Mucosa of stomach (tissue), 1 donor: Measurements from ENCODE around the gene SFT2D1.

Experiments used
- H3K27me3 ChIP-seq: one replicate; pipeline ENCODE4 v1.7.0; 2013; ENCODE audit warnings: mild to moderate bottlenecking, low read length; ENCODE audit not compliant: control insufficient read depth, insufficient read depth
- H3K36me3 ChIP-seq: one replicate; pipeline ENCODE4 v1.7.0; 2013; ENCODE audit warnings: low read length; ENCODE audit not compliant: control insufficient read depth, insufficient read depth
- H3K4me1 ChIP-seq: one replicate; pipeline ENCODE4 v1.7.0; 2013; ENCODE audit warnings: mild to moderate bottlenecking, low read length; ENCODE audit not compliant: control insufficient read depth, insufficient read depth
- H3K4me3 ChIP-seq: one replicate; pipeline ENCODE4 v1.7.0; 2013; ENCODE audit warnings: low read length
- H3K9ac ChIP-seq: one replicate; pipeline ENCODE4 v1.7.0; 2013; ENCODE audit warnings: mild to moderate bottlenecking, low read length, moderate library complexity
- H3K9me3 ChIP-seq: one replicate; pipeline ENCODE4 v1.7.0; 2013; ENCODE audit warnings: mild to moderate bottlenecking, low read length, moderate library complexity; ENCODE audit not compliant: control insufficient read depth
- donor health status: Pancreatic carcinoma.

The SFT2D1 gene

DNA sequence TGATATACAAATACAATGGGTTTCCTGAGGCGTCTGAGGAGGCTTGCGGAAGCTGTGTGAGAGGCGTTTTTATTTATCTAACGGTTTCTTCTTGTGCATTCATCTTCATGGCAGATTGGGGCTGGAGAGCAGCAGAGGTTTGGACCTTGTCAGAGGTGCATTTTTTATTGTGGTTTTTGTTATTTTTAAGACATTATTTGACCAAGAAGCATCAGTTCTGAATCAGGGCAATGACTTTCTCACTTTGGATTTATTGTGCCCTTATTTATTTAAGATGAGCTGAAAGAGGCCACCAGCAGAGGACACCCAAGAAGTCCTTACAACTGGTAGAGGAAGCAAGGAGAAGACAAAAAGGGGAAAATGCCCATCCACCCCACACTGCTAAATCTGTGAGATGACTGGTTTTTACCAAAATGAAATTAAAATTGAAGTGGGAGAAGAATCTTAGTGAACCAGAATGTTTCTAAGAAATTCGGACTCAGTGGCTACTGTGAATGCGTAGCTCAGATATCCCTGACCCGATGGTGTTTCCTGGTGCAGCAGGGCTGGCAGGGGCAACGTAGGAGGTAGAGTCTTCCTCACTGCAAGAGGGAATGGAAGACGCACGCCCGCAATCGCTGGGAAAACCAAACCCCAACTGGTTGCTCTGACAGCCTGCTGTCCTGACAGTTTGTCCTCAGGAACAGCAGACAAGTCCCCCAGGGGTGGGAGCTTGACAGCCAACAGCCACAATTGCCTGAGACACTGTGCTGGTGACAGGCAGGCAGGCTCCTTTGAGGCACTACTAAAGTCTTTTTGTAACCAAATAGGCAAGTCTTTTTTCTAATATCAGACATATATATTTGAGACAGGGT lies 48.4 kb downstream of the SFT2D1 start:
- peaks cover 5% of the 10 kb centered on the region for H3K27me3 ChIP-seq
- H3K4me1 ChIP-seq, result no peaks in the 10 kb centered on the region
- H3K36me3 ChIP-seq, result no peaks in the 10 kb centered on the region
- no peak overlapping the region for H3K9ac ChIP-seq
- H3K4me3 ChIP-seq, result no peak overlapping the region
- H3K9me3 ChIP-seq, result no peaks in the 10 kb centered on the region

DNA sequence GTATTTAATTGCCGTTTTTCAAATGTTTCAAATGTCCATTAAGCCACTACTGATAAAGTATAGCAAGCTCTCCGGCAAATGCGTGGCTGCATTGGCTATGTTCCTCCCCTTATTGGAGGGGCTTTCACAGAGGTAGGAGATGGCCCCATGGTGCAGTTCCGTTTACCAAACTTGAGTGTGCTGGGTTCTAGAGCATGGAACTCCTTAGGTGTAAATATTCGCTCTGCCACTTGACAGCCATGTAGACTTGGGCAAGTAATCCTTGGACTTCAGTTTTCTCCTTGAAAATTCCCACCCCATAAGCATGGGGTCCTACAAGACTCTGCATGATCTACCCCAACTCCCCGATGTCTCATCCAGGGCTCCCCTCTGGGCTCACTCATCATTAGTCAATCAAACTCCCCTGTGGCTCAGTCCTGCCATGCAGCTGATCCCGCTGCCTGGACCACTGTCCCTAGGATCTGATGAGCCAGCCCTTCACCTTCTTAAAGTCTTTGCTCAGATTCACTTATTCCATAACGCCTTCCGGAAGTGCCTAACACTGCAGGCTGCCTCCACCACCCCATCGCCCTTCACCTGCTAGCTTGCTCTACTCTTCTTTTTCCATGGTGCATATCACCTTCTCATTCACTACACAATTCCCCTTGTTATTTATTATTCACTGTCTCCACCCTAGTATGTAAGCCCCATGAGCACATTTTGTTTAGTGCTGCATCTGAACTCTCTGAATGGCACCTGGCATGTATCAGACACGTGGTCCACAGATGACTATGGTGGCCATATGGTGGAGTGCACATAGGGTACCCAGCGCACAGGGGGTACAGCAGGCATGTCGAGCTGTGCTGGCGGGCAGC lies 52.9 kb downstream of the SFT2D1 start:
- Histone ChIP-seq H3K27me3 (no peaks in the 10 kb centered on the region), H3K4me1 (no peaks in the 10 kb centered on the region), H3K36me3 (no peaks in the 10 kb centered on the region), H3K9ac (no peak overlapping the region), H3K9me3 (no peaks in the 10 kb centered on the region), H3K4me3 (no peak overlapping the region)

DNA sequence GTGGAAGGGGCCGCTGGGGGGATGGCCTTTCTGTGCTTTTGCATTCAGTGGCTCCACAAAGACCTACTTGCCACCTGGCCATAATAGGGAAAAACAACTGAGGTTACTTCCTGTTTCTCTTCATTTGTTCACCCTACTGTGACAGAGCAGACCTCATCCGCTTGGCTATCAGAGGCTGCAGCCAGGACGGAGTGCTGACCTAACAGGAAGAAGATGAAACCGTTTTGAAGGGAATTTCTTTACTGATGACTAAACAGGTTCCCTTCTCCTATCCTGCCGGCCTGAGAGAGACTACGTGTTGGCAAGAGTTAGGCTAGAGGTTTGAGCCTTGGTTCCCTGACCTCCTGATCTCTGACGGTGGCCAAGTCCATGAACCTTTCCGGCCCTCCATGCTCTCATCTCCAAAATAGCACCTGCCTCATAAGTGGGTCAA lies 55.5 kb downstream of the SFT2D1 start:
- Histone ChIP-seq H3K4me1 (no peaks in the 10 kb centered on the region), H3K36me3 (no peaks in the 10 kb centered on the region), H3K4me3 (no peak overlapping the region), H3K27me3 (no peaks in the 10 kb centered on the region), H3K9ac (no peak overlapping the region), H3K9me3 (no peaks in the 10 kb centered on the region)

DNA sequence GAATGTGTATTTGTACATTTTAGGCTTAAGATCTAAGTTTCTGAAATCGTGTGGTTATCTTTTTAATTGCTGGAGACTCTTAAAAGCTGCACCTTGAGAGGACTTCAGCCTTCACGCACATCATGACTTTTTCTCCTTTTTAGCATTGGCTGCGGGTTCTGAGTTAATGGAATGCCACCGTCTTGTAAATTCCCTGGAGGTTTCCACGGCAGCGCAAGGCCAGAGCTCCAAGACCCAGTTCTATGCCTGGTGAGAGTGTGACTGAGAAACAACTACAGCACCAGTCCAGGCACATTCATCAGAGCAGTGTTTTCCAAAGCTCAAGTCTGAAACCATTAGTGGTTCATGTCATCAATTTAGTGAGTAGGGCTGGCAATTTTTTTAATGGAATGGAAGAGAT lies 57.1 kb downstream of the SFT2D1 start:
- no peaks in the 10 kb centered on the region for H3K36me3 ChIP-seq

DNA sequence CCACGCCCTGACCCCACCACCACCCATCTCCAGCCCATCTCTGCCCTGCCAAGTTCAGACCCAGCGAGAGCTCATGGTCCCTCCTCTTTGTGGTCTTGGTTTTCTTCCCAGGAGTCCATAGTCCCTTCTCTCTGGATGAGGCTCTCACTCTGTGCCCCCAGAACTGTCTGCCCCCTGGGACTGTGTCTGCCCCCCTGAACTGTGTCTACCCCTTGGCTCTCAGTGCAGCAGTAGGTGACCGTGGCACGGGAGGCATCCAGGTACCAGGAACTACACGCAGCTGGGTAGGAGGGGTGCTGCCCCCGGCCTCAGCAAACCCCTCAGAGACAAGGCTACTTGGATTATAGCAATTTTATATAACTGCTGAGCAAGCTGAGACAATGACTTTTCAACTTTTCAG lies 57.7 kb downstream of the SFT2D1 start:
- H3K9ac ChIP-seq, result no peak overlapping the region
- no peaks in the 10 kb centered on the region for H3K4me1 ChIP-seq
- no peak overlapping the region for H3K4me3 ChIP-seq
- peaks cover 3% of the 10 kb centered on the region for H3K27me3 ChIP-seq
- no peaks in the 10 kb centered on the region for H3K9me3 ChIP-seq
- no peaks in the 10 kb centered on the region for H3K36me3 ChIP-seq

More for the DNA sequence above, 57.1 kb downstream of the SFT2D1 start:
- H3K9me3 ChIP-seq, result no peaks in the 10 kb centered on the region
- H3K4me3 ChIP-seq, result no peak overlapping the region
- no peak overlapping the region for H3K9ac ChIP-seq
- no peaks in the 10 kb centered on the region for H3K4me1 ChIP-seq
- peaks cover 3% of the 10 kb centered on the region for H3K27me3 ChIP-seq

DNA sequence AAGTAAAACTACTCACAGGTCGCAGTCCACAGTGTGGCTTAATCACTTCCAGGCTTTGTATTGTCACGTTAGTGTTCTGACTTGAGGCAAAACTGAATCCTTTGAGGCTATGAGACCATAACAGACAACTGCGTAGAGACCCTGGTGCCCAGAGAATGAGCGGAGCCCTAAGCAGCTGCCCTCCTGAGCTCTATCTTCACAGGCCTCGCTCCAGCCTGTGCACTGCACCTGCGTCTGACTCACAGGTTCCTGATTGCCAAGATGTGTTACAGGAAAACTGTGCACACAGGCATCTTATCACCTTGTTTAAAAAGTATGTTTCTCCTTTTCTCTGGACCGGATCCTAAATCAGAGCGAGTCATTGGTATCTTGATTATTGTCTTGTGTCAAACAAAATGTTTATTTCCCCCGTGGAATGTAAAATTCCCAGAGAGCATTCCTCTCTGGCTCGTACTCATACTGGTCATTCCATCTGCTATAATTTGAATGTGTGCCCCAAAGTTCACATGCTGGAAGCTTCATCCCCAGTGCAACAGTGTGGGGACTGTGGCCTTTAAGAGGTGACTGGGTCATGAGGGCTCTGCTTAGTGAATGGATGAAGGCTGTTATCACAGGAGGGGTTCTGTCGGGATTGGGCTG lies 59.8 kb downstream of the SFT2D1 start:
- H3K9ac ChIP-seq, result no peak overlapping the region
- H3K4me1 ChIP-seq, result no peaks in the 10 kb centered on the region
- H3K9me3 ChIP-seq, result no peaks in the 10 kb centered on the region
- H3K4me3 ChIP-seq, result no peak overlapping the region
- no peaks in the 10 kb centered on the region for H3K36me3 ChIP-seq
- peaks cover 3% of the 10 kb centered on the region for H3K27me3 ChIP-seq

DNA sequence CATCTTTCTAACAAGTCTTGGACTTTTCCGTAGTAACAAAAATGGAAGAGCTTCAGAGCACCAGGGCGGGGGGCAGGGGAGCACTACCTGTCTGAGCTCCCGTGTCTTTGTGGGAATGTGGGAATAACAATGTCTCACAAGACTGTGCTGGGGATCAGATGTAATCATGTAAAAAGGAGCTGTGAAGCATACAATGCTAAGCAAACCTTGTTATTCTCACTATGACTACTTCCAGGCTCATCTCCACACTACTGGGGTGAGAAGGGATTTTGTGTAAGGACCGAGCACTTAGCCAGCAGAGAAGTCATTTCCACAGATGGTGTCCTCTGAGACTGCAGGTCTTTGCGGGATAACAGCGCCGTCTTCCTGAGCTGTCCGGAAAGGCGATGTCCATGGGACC lies 61.2 kb downstream of the SFT2D1 start:
- no peaks in the 10 kb centered on the region for H3K4me1 ChIP-seq
- no peak overlapping the region for H3K4me3 ChIP-seq
- H3K9ac ChIP-seq, result no peak overlapping the region
- H3K9me3 ChIP-seq, result no peaks in the 10 kb centered on the region
- H3K27me3 ChIP-seq, result peaks cover 3% of the 10 kb centered on the region
- H3K36me3 ChIP-seq, result no peaks in the 10 kb centered on the region

DNA sequence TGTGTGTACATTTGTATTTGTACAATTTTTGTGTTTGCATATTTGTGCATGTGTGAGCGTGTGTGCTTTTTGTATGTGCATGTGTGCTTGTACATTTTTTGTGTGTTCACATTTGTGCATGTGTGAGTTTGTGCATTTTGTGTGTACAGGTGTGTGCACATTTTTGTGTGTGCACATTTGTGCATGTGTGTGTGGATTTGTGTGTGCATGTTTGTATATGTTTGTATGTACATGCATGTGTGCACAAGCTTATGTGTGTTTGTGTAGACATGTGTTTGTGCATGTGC lies 63.0 kb downstream of the SFT2D1 start:
- Histone ChIP-seq H3K9ac (no peak overlapping the region), H3K27me3 (peaks cover 12% of the 10 kb centered on the region), H3K4me3 (no peak overlapping the region), H3K4me1 (peaks cover 3% of the 10 kb centered on the region), H3K9me3 (no peaks in the 10 kb centered on the region), H3K36me3 (no peaks in the 10 kb centered on the region)

DNA sequence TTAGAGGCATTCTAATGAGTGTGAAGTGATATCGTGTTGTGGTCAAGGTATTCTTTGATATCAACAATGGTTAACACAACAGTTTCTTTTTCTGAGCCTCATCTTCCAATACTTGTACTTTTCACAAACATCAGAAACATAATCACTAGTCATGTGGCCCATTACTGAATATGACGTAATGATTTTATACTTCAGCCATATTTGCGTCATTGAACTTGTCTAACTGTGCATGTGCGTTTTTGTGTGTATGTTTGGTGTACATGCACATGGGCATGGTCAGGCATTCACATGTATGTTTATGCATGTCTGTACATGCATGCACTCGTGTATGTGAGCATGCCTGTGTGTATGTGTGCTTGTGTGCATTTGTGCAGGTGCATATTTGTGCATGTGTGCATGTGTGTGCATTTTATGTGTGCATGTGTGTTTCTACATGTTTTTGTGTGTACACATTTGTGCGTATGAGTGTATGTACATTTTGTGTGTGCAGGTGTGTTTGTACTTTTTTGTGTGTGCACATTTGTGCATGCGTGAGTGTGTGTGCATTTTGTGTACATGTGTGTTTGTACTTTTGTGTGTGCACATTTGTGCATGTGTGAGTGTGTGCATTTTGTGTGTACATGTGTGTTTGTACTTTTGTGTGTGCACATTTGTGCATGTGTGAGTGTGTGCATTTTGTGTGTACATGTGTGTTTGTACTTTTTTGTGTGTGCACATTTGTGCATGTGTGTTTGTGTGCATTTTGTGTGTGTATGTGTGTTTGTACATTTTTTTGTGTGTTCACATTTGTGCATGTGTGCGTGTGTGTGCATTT lies 63.6 kb downstream of the SFT2D1 start:
- no peak overlapping the region for H3K9ac ChIP-seq
- H3K4me1 ChIP-seq, result peaks cover 3% of the 10 kb centered on the region
- peaks cover 12% of the 10 kb centered on the region for H3K27me3 ChIP-seq
- no peaks in the 10 kb centered on the region for H3K36me3 ChIP-seq
- no peaks in the 10 kb centered on the region for H3K9me3 ChIP-seq
- H3K4me3 ChIP-seq, result no peak overlapping the region

DNA sequence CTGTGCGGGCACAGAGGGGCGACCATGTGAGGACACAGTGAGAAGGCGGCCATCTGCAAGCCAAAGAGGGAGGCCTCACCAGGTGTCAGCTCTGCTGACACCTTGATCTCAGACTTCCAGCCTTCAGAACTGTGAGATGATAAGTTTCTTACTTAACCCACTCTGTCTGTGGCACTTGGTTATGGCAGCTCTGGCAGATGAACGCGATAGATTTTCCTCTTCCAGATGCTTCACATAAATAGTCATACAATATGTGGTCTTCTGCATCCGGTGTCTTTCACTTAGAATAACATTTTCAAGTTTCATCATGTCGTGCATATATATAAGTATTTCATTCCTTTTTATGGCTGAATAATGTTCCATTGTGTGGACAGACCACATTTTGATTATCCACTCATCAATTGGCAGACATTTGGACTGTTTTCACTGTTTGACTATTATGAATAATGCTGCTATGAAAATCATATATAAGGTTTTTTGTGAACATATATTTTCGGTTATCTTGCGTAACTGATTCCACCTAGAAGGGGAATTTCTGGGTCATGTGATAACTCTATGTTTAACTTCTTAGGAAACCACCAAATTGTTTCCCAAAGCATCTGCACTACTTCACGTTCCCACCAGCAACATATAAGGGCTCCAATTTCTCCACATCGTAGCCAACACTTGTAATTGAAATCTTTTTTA lies 64.3 kb downstream of the SFT2D1 start:
- H3K9me3 ChIP-seq, result no peaks in the 10 kb centered on the region
- H3K27me3 ChIP-seq, result peaks cover 12% of the 10 kb centered on the region
- H3K4me3 ChIP-seq, result no peak overlapping the region
- H3K36me3 ChIP-seq, result no peaks in the 10 kb centered on the region
- no peak overlapping the region for H3K9ac ChIP-seq
- peaks cover 3% of the 10 kb centered on the region for H3K4me1 ChIP-seq

DNA sequence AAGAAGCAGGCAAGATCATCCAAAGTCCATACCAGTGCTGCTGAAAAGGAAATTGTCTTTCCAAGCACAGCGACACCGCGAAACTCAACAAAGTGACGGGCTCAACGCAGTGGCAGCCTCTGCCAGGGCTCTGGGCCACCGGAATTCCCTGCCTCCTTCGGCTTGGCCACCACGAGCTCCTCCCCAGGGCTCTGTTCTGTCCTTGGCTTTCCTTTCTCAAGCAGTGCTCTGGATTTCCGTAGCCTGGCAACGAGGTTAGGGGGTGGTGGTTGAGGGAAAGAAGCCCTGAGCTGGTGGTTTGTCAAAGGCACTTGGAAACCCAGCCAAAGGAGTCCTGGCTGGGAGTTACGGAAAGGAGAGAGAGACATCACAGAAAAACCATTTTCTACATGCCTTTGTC lies 65.3 kb downstream of the SFT2D1 start:
- Histone ChIP-seq H3K9ac (no peak overlapping the region), H3K4me3 (no peak overlapping the region), H3K4me1 (peaks cover 3% of the 10 kb centered on the region), H3K27me3 (peaks cover 12% of the 10 kb centered on the region), H3K36me3 (no peaks in the 10 kb centered on the region), H3K9me3 (no peaks in the 10 kb centered on the region)
